Right cardiac atrium (tissue), 5 donors: ENCODE data around the gene NTNG2. TPM values are rescaled to one million over a fixed set of nuclear protein-coding genes. Genes with fewer than 3 reads are reported as not detected.

Experiments used
- ATAC-seq, 2 donors: fragments of 200-7000 bp; cut with Tn5 transposase; one replicate each; pipeline versions ENCODE4 v1.8.0 to v1.9.1; 2020; ENCODE audit warnings: moderate library complexity in 2 of 2, mild to moderate bottlenecking in 1 of 2
- DNase-seq, 3 donors: peaks; one replicate each; pipeline ENCODE4 v3.0.0-alpha.2; 2020
- H3K27ac ChIP-seq: one replicate; pipeline ENCODE4 v1.5.1; 2013; ENCODE audit warnings: mild to moderate bottlenecking, low read length, control low read depth, moderate library complexity
- H3K27me3 ChIP-seq: one replicate; pipeline ENCODE4 v1.6.1; 2013; ENCODE audit not compliant: control insufficient read depth, insufficient read depth
- H3K4me1 ChIP-seq: one replicate; pipeline ENCODE4 v1.6.1; 2013; ENCODE audit warnings: low read length; ENCODE audit not compliant: control insufficient read depth, insufficient read depth
- H3K4me3 ChIP-seq: one replicate; pipeline ENCODE4 v1.5.1; 2013; ENCODE audit warnings: low read length, control low read depth
- H3K9me3 ChIP-seq: one replicate; pipeline ENCODE4 v1.6.1; 2013; ENCODE audit warnings: low read length; ENCODE audit not compliant: control insufficient read depth
- WGBS: extraction: QIAGEN DNeasy Blood & Tissue Kit; methylation state at CpG from one replicate; pipeline ENCODE4 v1.1.7; 2013; 5-methylcytosine and 5-hydroxymethylcytosine counted together
- intact Hi-C, 4 donors: fragments of 100-400 bp; cut with DNase I; formaldehyde crosslinking; loops; one replicate each; pipeline versions ENCODE4 v1.11.0 to v1.14.0; 2022 to 2023
- polyA plus RNA-seq: library from polyadenylated mRNA; stranded (reverse); fragments of 200-250 nt; gene quantifications from one replicate; pipeline ENCODE4 v1.2.3, GENCODE V29; 2013
- total RNA-seq, 4 donors: library from RNA; stranded (reverse); fragmentation: NEBNext Ultra II Directional; extraction: Animal tissue kit (Norgen Biotek cat#: 25700); gene quantifications; one replicate each; pipeline ENCODE4 v1.2.1, GENCODE V29; 2021
- donor health status: healthy with polysubstance abuse.
- donor health status: DM: no; HTN: yes; CAD: no.
- donor health status: DM: no; HTN: no; CAD: no.
- donor health status: DM: no; HTN: yes; CAD: no; lungs with severe emphysema.
- donor health status: DM: yes; HTN: yes; CAD: no.

NTNG2 gene
- total and polyA plus RNA-seq, 5 donors = 8.6 to 27.4 (median 14.6) TPM

DNA sequence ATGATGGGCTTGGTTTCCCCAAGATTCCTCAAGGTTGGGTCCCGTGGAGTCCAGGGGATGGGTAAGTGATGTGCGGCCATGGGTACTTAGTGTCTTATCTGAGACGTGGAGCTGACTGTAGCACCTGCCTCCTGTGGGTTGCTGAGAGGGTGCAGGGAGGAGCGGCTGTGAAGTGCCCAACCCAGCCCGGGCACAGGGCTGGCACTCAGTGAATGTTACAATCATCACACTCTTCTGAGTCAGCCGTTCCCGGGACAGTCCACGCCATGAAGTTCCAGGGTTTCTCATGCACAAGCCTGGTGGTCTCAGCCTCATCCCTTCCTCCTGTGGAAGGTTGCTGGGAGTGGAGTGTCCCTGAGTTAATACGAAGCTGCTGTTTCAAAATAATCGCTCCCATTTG, 29.1 kb downstream of the NTNG2 start:
- 79% methylated on average over 10 of the region's 10 CpGs for WGBS
- H3K9me3 ChIP-seq = no peaks in the 10 kb centered on the region
- ATAC-seq (peak; percentile 48 to 74), DNase-seq (no peak)
- no peak overlapping the region for H3K27ac ChIP-seq
- no peaks in the 10 kb centered on the region for H3K4me1 ChIP-seq
- H3K4me3 ChIP-seq = no peak overlapping the region
- intact Hi-C loops = no loop called here
- H3K27me3 ChIP-seq = no peaks in the 10 kb centered on the region

DNA sequence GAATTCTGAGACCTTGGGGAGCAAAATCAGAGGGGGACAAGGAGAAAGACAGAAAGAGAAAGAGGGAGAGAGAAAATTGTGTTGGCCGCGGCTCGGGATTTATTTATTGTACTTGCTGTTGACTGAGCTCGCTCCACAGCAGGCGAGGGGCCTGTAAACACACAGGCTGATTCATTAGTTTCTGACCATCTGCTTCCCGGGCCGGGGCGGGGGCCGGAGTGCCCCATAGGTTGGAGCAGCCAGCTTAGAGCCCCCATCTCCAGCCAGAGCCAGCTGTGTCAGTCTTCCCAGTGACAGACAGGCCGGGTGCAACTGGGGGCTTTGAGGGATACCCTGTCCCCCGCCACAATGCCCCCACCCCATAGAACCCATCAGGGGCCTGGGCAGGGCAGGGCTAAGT, 30.9 kb downstream of the NTNG2 start:
- 63% methylated on average over 11 of the region's 11 CpGs for WGBS
- Histone ChIP-seq H3K27me3 (no peaks in the 10 kb centered on the region), H3K4me1 (no peaks in the 10 kb centered on the region), H3K9me3 (no peaks in the 10 kb centered on the region), H3K27ac (no peak overlapping the region), H3K4me3 (no peak overlapping the region)
- intact Hi-C loops = no loop called here
- no peak for DNase-seq
- no peak for ATAC-seq

DNA sequence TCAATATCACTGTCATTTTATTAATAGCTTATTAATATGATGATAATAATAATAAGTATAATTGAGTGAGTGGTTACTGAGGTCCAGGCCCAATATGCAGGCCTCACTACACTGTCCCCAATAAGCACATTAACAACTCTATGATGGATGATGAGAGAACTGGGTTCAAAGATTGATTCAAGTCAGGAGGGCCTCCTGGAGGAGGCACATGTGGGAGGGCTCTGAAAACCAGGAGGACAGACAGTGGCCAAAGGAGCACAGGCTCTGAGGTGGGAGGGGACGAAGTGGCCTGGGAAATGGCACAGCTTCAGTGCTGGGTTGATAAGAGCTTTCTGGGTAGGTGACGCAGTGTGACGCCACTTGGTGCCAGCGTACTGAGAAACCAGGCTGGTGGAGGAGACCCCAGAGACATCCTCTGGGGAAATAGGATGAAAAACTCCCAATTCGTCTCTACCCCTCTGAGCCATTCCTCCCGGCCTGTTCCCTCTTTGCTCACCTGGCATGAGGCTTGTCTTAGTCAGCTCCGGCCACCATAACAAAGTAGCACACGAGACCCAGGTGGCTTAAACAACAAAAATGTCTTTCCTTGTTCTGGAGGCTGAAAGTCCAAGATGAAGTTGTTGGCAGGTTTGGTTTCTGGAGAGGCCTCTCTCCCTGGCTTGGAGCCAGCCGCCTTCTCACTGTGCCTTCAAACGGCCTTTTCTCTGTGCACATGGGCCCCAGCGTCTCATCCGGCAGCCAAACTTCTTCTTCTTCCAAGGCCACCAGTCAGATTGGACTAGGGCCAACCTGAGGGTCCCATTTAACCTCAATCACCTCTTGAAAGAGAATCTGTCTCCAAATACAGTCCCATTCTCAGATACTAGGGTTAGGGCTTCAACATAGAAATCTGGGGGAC, 31.6 kb downstream of the NTNG2 start:
- no peak overlapping the region for H3K4me3 ChIP-seq
- peak in 1 of 3 donors; percentile 22 for DNase-seq
- no peak for ATAC-seq
- H3K4me1 ChIP-seq = no peaks in the 10 kb centered on the region
- H3K9me3 ChIP-seq = no peaks in the 10 kb centered on the region
- no peak overlapping the region for H3K27ac ChIP-seq
- intact Hi-C loops = no loop called here
- WGBS = 84% methylated on average over 12 of the region's 12 CpGs
- no peaks in the 10 kb centered on the region for H3K27me3 ChIP-seq

DNA sequence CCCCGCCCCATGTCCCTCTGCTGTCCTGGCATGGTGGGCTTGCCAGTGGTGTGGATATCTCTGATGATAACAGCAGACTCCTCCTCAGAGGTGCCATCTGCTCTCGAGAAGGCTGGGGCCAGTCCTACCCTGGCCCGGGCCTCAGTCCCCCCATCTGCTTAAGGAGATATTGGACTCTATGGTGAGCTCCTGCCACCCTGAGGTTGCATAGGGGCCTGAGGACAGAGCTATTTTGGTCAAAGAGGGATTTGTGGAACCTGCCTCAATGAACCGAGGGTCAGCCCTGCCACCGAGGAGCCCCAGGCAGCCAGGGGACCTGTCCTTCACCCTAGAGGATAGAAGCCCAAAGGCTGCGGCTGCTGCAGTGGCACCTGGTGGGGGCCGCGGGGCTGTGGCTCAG, 32.6 kb downstream of the NTNG2 start:
- no peaks in the 10 kb centered on the region for H3K27me3 ChIP-seq
- no peaks in the 10 kb centered on the region for H3K9me3 ChIP-seq
- intact Hi-C loops = no loop called here
- no peaks in the 10 kb centered on the region for H3K4me1 ChIP-seq
- no peak overlapping the region for H3K27ac ChIP-seq
- DNase-seq (no peak), ATAC-seq (no peak)
- no peak overlapping the region for H3K4me3 ChIP-seq
- 81% methylated on average over 8 of the region's 8 CpGs for WGBS

- ATAC-seq = no peak
- no peaks in the 10 kb centered on the region for H3K9me3 ChIP-seq
These were observed 35.5 kb downstream of the NTNG2 start for GRCh38 chr9:132197315-132197714.

DNA sequence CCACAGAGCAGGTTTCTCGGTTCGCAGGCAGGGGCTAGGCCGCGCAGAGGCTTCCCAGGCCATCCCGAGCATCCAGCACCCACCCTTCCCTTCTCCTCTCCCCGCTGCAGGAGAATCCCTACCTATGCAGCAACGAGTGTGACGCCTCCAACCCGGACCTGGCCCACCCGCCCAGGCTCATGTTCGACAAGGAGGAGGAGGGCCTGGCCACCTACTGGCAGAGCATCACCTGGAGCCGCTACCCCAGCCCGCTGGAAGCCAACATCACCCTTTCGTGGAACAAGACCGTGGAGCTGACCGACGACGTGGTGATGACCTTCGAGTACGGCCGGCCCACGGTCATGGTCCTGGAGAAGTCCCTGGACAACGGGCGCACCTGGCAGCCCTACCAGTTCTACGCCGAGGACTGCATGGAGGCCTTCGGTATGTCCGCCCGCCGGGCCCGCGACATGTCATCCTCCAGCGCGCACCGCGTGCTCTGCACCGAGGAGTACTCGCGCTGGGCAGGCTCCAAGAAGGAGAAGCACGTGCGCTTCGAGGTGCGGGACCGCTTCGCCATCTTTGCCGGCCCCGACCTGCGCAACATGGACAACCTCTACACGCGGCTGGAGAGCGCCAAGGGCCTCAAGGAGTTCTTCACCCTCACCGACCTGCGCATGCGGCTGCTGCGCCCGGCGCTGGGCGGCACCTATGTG, 36.1 kb downstream of the NTNG2 start:
- no peak for ATAC-seq
- intact Hi-C loops = no loop called here
- WGBS = 96% methylated on average over 58 of the region's 58 CpGs

More at GRCh38 chr9:132197315-132197714, 35.5 kb downstream of the NTNG2 start:
- Histone ChIP-seq H3K27ac (no peak overlapping the region), H3K27me3 (no peaks in the 10 kb centered on the region), H3K4me3 (no peak overlapping the region), H3K4me1 (no peaks in the 10 kb centered on the region)
- 88% methylated on average over 6 of the region's 6 CpGs for WGBS
- intact Hi-C loops = no loop called here
- no peak for DNase-seq

DNA sequence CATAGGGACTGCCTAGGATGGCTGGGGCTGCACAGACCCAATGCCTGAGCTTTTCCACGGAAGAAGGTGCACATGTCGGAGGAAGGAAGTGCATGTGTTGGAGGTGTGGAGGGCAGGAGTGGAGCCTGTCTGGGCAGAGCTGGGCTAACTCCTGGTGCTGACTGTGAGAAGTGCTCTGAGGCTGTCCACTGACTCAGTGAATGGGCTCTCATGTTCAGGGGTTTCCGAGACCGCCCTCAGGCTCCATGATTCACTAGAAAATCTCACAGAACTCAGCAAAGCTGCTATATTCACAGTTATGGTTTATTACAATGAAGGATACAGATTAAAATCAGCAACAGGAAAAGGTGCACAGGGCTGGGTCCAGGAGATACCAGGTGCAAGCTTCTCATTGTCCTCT, 37.2 kb downstream of the NTNG2 start:
- 93% methylated on average over 4 of the region's 4 CpGs for WGBS
- H3K27ac ChIP-seq = no peak overlapping the region
- no peaks in the 10 kb centered on the region for H3K9me3 ChIP-seq
- intact Hi-C loops = no loop called here
- DNase-seq (no peak), ATAC-seq (no peak)
- H3K27me3 ChIP-seq = no peaks in the 10 kb centered on the region
- no peaks in the 10 kb centered on the region for H3K4me1 ChIP-seq
- no peak overlapping the region for H3K4me3 ChIP-seq

More for the DNA sequence above, 36.1 kb downstream of the NTNG2 start:
- peak in 1 of 3 donors; percentile 23 for DNase-seq
- Histone ChIP-seq H3K4me1 (no peaks in the 10 kb centered on the region), H3K27ac (no peak overlapping the region), H3K27me3 (no peaks in the 10 kb centered on the region), H3K9me3 (no peaks in the 10 kb centered on the region), H3K4me3 (no peak overlapping the region)

DNA sequence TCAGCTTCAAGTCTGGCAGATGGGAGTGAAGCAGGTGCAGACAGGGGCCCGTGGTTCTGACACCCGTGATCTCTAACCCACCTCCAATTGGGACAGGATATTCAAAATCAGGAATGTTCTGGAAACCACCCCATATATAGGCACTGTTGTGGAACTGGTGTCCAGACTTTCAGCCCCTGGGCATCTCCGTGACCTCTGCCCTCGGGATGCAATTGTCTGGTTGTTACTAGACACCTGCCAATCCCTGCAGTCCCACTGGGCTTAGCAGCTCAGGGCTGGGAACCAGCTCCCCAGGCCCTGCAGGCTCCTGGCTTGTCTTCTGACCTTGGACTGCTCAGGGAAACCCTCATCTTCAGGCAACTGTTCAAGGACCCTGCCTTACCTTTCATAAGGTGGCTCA, 38.8 kb downstream of the NTNG2 start:
- Histone ChIP-seq H3K4me1 (no peaks in the 10 kb centered on the region), H3K9me3 (no peaks in the 10 kb centered on the region), H3K27me3 (no peaks in the 10 kb centered on the region), H3K4me3 (no peak overlapping the region), H3K27ac (no peak overlapping the region)
- ATAC-seq (no peak), DNase-seq (no peak)
- intact Hi-C loops = no loop called here
- WGBS = 81% methylated on average over 4 of the region's 4 CpGs

- ATAC-seq (no peak), DNase-seq (no peak)
- no peaks in the 10 kb centered on the region for H3K27me3 ChIP-seq
- intact Hi-C loops = no loop called here
- H3K4me1 ChIP-seq = no peaks in the 10 kb centered on the region
- H3K4me3 ChIP-seq = no peak overlapping the region
- no peaks in the 10 kb centered on the region for H3K9me3 ChIP-seq
- no peak overlapping the region for H3K27ac ChIP-seq
- WGBS = 82% methylated on average over 12 of the region's 12 CpGs
These were observed 39.3 kb downstream of the NTNG2 start for GRCh38 chr9:132201139-132201538.

DNA sequence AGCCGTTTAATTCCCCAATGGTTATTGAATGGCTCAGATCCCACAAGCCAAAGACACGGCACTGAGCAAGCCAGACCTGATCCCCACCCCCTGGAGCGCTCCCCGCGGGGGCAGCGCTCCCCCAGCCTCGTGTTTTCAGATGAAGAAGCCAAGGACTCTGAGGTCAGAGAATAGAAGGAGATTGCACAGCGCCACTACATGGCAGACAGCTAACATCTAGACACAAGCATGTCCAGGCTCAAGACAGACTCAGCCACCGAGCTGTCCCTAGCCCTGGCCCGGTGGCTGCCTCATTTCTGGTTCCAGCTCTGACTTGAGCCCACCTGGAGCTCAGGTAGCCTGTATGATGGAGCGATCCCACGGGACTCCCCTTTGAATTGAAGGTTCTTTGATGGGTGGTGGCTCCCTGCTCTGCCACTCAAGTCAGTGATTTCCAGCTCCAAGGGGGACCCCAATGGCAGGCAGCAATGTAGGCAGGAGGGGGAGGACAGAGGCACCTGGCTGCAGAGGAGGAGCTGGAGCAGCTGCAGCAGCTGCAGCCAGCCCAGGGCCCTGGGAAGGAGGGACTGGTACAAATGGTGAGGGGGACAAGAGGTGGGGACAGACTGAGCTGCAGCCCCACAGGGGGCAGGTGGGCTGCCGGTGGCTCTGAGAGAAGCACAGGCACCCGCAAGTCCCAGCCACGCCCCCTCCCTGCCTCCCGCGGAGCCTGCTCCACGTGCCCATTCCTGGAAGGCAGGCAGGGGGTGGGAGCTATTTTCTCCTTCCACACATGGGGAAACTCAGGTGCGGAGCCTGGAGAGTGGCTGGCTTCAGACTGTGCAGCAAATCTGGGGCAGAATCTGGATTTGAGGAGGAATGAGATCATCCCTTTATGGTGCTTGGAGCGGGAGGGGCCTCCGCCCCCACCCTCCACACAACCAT, 40.2 kb downstream of the NTNG2 start:
- WGBS = 43% methylated on average over 21 of the region's 21 CpGs
- DNase-seq = no peak
- H3K4me3 ChIP-seq = no peak overlapping the region
- no peaks in the 10 kb centered on the region for H3K27me3 ChIP-seq
- no peaks in the 10 kb centered on the region for H3K9me3 ChIP-seq
- no peak overlapping the region for H3K27ac ChIP-seq
- intact Hi-C loops = no loop called here
- no peaks in the 10 kb centered on the region for H3K4me1 ChIP-seq
- ATAC-seq = peak in 1 of 2 donors; percentile 15
